Measurements from ENCODE around the gene LCN2.

LCN2 gene

DNA sequence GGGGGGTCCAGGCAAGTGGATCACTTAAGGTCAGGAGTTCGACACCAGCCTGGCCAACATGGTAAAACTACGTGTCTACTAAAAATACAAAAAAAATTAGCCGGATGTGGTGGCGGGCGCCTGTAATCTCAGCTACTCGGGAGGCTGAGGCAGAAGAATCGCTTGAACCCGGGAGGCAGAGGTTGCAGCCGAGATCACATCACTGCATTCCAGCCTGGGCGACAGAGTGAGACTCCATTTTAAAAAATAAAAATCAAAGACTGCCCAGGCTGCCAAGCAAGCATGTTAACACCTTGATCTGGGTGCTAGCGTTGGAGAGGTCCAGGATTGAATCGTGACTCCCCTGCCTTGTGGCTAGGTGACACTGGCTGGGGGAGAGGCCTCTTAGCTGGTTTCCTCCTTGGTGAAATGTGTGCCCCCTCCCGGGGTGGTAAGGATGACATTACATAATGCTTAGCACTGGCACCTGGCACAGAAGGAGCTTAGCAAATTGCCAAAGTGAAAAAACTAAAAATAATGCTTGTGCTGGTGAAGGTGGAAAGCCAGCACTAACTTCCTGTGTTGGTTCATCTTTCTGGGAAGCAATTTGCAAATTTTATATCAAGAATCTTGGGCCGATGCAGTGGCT lies 44.3 kb downstream of the LCN2 start:
- no peak for DNase-seq (ENCODE audit: low read depth in 2 of 2)

GRCh38 chr9:128201441-128202369 lies 52.5 kb downstream of the LCN2 start:
- no peak for DNase-seq (ENCODE audit: low read depth in 2 of 2)

DNA sequence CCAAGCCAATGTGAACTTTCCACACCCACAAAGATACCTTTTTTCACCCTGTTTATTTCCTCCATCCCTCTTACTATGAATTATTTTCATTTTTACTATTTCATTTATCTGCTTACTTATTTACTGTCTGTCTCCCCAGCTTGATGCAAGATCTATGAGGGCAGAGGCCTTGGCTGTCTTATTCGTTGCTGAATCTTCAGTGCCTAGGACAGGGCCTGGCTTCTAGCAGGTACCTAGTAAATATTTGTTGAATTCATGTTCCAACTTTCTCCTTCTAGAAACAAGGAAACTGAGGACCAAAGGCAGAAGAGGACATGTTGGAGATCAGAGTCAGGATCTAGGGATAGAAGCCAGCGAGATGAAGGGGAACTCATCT lies 53.4 kb downstream of the LCN2 start:
- DNase-seq (ENCODE audit: low read depth in 2 of 2) = no peak
